ENCODE measurements around the gene BAHCC1.

BAHCC1 gene

DNA sequence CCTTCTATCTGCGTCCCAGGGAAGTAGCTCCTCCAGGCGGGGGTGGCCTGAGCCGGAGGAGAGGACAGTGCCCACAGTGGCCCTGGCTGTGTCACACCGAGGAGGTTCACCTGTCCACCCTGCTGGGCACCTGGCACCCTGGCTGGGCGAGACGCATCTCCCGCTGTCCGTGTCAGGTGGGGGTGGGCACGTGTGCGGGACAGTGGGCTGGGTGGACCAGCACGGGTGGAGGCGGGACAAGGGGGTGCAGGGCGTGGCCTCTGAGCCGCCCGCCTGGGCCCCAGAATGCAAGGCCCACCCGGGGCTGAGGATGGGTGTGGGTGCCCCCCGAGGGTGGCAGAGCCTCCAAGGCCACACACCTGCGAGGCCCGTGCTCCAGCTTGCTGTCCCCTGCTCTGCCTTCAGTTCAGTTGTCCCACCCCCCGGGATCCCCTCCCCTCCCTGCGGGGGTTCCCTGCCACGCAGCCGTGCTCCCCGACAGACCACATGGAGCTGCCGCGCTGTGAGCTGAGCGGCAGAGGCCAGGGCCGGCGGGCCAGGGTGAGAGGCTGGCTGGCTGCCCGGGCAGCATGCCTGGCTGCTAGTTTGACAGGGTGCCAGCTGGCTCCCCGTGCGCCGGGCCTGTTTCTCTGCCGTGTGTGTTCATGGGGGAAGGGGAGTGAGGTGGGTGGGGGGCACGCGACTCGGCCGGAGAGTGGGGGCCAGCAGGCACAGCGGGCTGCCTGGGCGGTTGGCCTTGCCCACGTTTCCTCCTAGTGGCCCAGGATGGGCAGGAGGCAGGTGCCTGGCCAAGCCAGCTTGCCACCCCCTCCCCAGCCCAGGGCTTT lies 33.9 kb downstream of the BAHCC1 start:
- no peak overlapping the region for H3K4me3 ChIP-seq (ENCODE audit: low read depth, low read length)
- DNase-seq (ENCODE audit: low read depth), result peak; percentile 76
- TF ChIP-seq CTCF (conservative IDR thresholded peaks at IDR 0.05; ENCODE audit: low read depth, low read length), result no peak

GRCh38 chr17:81429821-81430551 lies 34.7 kb downstream of the BAHCC1 start:
- H3K4me3 ChIP-seq (ENCODE audit: low read depth, low read length), result no peak overlapping the region
- DNase-seq (ENCODE audit: low read depth), result peak; percentile 57
- TF ChIP-seq CTCF (conservative IDR thresholded peaks at IDR 0.05; ENCODE audit: low read depth, low read length), result peak; percentile 35

GRCh38 chr17:81431545-81432482 lies 36.6 kb downstream of the BAHCC1 start:
- TF ChIP-seq CTCF (conservative IDR thresholded peaks at IDR 0.05; ENCODE audit: low read depth, low read length), result no peak
- DNase-seq (ENCODE audit: low read depth), result no peak
- H3K4me3 ChIP-seq (ENCODE audit: low read depth, low read length), result no peak overlapping the region

- no peak for DNase-seq (ENCODE audit: low read depth)
- H3K4me3 ChIP-seq (ENCODE audit: low read depth, low read length), result no peak overlapping the region
- TF ChIP-seq CTCF (conservative IDR thresholded peaks at IDR 0.05; ENCODE audit: low read depth, low read length), result no peak
Observed at GRCh38 chr17:81432941-81433340, 37.7 kb downstream of the BAHCC1 start.

- no peak for DNase-seq (ENCODE audit: low read depth)
- TF ChIP-seq CTCF (conservative IDR thresholded peaks at IDR 0.05; ENCODE audit: low read depth, low read length), result no peak
- H3K4me3 ChIP-seq (ENCODE audit: low read depth, low read length), result no peak overlapping the region
Observed at GRCh38 chr17:81433656-81434055, 38.4 kb downstream of the BAHCC1 start.

GRCh38 chr17:81434072-81434471 lies 38.8 kb downstream of the BAHCC1 start:
- TF ChIP-seq CTCF (conservative IDR thresholded peaks at IDR 0.05; ENCODE audit: low read depth, low read length), result no peak
- DNase-seq (ENCODE audit: low read depth), result no peak
- no peak overlapping the region for H3K4me3 ChIP-seq (ENCODE audit: low read depth, low read length)
